GM19240 (cell line): ENCODE measurements around the gene HGFAC.

Source experiments
- DNase-seq: peaks from one replicate; pipeline ENCODE4 v3.0.0; 2011; ENCODE audit warnings: low spot score; ENCODE audit not compliant: insufficient read length

The HGFAC gene

DNA sequence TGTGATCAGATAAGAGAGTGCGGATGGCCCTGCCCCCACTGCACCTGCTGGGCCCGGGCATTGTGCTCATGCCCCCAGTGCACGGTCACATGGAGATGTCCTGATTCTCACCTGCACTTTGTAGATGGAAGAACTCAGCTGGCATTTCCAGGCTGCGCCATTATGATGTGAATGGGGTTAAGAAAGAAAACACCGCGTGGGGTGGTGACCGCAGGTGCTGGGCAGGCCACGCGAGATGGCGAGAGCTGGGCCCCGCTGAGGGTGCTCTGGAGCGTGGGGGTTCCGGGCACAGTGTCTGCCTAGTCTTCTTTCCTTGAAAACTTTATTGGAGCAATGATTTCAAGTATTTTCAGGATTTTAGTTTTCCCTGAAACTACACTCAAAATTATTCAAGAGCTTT, 17.8 kb upstream of the HGFAC start:
- DNase-seq = no peak

- DNase-seq = no peak
Observed at GRCh38 chr4:3424522-3425095, 17.2 kb upstream of the HGFAC start.

GRCh38 chr4:3426465-3427133, 15.2 kb upstream of the HGFAC start:
- no peak for DNase-seq

GRCh38 chr4:3427134-3427476, 14.7 kb upstream of the HGFAC start:
- no peak for DNase-seq

DNA sequence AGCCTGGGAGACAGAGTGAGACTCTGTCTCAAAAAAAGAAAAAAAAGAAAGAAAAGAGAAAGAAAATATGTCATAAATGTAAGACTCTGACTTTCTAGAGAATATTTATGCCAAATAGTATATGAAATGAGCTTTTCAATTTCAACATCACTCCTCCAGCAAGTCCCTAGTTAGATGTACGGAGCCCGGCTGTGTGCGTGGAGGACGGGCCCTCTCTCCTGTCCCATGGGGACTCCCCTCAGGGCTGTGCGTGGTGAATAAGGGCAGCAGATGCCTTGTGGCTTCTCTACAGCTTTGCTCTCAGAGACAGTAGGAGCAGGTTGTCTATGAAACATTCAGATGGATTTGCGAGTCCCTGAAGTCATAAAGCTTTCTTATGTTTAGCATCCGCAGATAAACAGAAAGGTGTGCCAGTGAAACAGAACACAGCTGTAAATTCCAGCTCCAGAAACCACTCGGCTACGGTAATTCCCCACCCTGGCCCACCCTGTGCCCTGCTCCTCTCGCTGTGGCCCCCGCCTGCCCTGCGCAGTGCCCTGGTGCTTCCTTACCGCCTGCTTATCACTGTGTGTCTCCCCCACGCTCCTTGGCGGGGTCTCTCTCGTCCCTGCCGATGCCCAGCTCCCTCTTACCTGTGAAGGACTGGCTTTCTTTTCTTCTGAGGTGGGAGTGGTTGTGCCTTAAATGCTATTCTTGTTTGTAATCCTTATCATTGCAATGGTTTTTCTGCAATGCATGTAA, 13.9 kb upstream of the HGFAC start:
- DNase-seq = no peak

DNA sequence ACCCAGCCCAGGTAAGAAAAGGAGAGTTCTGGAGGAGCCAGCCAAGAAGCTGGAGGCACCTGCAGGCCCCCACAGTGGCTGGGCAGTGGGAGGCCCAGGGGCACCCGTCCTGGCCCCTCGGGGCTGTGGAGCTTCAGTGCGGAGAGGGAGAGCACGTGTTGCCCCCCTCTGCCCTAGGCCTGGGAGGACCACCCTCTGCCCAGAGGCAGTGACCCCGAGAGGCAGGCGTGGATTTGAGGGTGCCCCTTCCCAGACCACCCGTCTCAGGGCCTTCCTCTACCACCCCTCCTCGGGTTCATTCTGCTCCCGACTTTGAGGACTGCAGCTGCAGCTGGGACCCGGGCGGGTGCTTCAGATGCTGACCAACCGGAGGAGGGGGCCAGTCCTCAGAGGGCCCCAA, 12.1 kb upstream of the HGFAC start:
- no peak for DNase-seq

DNA sequence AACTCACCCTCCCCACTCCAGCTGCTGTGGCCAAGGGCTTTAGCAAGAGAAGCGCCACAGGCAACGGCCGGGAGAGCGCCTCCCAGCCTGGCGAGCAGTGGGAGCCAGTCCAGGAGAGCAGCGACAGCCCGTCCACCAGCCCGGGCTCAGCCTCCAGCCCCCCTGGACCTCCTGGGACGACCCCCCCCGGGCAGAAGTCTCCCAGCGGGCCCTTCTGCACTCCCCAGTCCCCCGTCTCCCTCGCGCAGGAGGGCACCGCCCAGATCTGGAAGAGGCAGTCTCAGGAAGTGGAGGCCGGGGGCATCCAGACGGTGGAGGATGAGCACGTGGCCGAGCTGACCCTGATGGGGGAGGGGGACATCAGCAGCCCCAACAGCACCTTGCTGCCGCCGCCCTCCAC, 11.2 kb upstream of the HGFAC start:
- DNase-seq = no peak

- DNase-seq = no peak
Observed at GRCh38 chr4:3431446-3431993, 10.2 kb upstream of the HGFAC start.

- DNase-seq = no peak
Observed at GRCh38 chr4:3432381-3432790, 9.4 kb upstream of the HGFAC start.

DNA sequence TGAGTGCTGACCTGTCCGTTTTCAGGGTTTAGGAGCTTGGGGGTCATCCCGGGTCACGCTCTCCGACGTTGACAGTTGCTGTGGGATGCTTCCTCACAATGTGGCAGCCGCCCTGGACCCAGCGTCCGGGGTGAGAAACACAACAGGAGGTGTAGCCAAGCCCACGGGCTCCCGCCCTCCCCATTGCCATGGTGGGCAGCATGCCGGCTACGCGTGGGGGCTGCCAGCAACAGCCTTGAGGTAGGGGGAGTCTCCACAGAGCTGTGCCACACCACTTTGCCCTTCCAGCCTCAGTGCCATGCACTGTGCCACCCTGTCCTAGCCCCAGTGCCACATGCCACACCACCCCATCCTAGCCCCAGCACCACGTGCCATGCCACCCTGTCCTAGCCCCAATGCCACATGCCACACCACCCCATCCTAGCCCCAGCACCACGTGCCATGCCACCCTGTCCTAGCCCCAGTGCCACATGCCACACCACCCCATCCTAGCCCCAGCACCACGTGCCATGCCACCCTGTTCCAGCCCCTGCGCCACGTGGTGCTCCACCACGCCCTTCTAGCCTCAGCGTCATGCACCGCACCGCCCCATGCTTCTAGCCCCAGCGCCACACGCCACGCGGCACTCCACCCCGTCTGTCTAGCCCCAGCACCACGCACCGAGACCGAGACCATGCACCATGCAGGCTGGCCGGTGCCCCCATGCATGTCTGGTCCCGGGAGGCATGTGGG, 8.5 kb upstream of the HGFAC start:
- no peak for DNase-seq

DNA sequence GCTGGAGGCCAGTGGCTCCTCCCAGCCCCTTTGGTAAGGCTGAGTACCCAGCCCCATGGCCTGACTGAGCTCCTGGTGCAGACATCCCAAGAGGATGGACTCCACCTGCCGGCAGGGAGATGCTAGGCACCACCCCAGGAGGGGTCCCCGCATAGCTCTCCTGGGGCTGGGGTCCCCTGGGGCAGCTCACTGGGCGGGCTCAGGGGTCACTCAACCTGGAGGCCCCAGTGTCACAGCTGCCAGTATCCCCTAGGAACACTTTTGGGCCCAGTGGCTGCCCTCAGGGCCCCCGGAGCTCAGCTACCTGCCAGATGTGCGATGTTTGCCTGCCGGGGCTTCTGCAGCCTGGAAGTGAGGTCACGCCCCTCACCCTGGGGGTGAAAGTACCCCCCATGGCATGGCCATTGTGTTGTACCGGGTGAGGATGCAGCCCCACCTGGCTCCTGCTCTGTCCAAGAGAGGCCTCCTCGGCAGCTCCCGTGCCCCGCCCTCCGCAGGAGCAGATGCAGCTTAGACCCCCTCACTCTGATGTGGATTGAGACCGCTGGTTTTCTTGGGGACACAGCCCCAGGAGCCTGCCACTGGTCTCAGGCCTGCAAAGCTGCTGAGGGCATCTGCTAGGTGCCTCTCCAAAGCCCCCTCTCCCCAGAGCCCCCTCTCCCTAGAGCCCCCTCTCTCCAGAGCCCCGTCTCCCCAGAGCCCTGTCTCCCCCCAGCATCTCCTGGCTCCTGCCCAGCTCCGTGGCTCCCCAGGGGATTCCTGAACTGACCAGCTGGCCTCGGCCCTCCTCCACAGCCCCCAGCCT, 6.7 kb upstream of the HGFAC start:
- DNase-seq = no peak

DNA sequence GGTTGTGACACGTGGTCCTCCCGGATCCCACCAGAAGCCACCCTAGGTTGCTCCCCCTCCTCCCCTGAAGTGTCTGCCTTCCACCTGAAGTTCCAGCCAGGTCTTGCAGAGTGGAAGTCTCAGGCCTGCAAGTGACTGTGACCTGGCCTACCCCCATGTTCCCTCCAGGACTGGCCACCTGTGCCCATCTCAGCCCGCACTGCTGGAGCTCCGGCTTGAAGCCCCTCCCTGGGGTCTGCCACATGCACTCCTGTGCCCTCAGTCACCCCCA, 6.1 kb upstream of the HGFAC start:
- DNase-seq = no peak

- DNase-seq = no peak
Observed at GRCh38 chr4:3436048-3436797, 5.5 kb upstream of the HGFAC start.

GRCh38 chr4:3436798-3437581, 4.8 kb upstream of the HGFAC start:
- DNase-seq = no peak

GRCh38 chr4:3437582-3437936, 4.2 kb upstream of the HGFAC start:
- DNase-seq = no peak

DNA sequence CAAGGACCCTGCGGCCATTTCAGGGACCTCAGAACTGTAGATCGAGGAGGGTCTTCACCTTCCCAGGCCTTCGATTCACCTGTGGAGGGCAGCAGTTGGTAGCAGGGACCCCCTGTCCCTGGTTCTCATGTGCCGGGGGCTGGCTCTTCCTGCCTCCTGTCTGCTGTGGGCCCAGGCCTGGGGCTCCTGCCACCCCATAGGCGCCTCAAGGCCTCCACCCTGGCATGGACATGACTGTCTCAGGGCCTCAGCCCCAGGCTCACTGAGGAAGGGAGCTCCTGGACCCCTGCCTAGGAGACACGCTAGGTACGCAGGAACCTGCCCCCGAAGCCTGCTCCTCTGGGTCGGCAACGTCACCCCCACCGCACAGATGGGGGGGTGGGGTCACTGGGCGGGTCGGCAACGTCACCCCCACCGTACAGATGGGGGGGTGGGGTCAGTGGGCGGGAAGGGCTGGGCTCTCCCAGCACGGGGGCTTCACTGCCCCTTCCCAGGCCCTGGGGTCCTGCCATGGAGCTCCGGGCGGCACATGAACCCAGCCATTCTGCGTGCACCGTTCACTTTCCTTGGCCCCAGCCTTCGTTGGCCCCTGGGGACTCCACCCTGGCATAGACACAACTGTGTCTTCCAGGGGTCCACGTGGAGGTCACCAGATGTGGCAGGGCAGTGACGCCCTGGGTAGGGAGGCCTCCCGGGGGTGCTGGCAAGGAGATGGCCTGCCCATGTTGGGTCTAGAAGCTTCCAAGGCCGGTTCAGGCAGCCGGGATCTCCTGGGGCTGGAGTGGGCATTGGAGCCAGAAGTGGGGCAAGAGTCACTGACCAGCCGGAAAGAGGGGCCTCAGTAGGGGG, 3.5 kb upstream of the HGFAC start:
- no peak for DNase-seq

DNA sequence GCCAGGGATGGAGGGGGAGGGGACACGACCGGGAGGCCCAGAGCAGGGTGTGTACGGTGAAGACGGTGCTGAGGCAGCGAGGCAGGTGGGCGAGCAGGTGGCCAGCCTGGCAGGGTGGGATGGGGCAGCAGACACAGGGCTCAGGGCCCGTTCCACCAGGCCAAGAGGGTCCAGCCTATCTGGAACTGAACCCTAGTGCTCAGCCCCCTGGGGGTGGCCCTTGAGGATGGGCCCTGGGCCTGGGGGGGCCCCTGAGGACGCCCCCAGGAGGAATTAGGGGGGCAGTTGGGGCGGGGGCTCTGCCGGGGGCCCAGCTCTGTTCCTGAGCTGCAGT, 3.0 kb upstream of the HGFAC start:
- DNase-seq = no peak

DNA sequence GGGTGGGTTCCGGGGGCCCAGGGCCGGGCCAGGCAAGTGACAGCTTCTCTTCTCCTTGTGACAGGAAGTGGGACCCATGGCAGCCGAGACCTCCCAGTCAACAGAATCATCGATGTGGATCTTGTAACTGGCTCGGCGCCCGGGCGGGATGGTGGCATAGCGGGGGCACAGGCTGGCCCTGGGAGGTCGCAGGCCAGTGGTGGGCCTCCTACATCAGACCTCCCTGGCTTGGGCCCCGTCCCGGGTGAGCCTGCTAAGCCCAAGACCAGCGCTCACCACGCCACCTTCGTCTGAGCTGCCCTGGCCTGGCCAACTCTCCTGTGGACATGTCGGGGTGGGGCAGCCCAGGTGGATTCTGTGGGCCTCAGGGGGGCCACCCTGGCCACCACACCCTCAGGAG, 2.4 kb upstream of the HGFAC start:
- no peak for DNase-seq

DNA sequence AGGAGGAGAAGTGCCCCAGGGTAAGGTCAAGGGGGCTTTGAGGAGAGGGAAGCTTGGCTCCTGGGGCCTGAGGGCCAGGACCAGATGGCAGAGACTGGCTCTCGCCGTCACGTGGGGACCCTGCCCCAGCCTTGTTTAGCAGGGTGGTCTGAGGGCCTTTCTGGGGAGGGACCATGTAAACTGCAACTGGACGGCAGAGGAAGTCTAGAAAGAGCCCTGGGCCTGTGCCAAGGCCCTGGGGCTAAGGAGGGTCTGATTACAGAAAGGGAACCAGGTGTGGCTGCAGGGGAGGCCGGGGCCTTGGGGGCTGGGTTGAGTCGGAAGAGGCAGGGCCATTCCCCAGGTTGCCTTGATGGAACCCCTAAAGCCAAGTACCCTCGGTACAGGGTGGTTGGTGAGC, 1.8 kb upstream of the HGFAC start:
- no peak for DNase-seq
